Neural progenitor cell (in vitro differentiated cells): ENCODE measurements around the gene PTGR2. TPM values are rescaled to one million over a fixed set of nuclear protein-coding genes. Genes with fewer than 3 reads are reported as not detected.

Experiments used
- DNase-seq: peaks from one replicate; pipeline ENCODE4 v3.0.0-alpha.2; 2016; ENCODE audit warnings: low spot score
- H2AFZ ChIP-seq: fragments of 200-600 bp; sonication (generic); replicated peaks from 2 replicates; pipeline ENCODE4 v1.6.1; 2016; ENCODE audit warnings: antibody characterized with exemption
- H3F3A ChIP-seq: fragments of 200-600 bp; sonication (generic); 2 replicates; pipeline ENCODE4 v1.6.1; 2016; ENCODE audit warnings: antibody characterized with exemption, low read depth
- H3K27ac ChIP-seq: fragments of 200-600 bp; sonication (generic); 2 replicates; pipeline ENCODE4 v1.5.1; 2016; ENCODE audit warnings: mild to moderate bottlenecking
- H3K27me3 ChIP-seq: fragments of 200-600 bp; sonication (generic); 2 replicates; pipeline ENCODE4 v1.6.1; 2016; ENCODE audit warnings: mild to moderate bottlenecking, moderate library complexity
- H3K36me3 ChIP-seq: fragments of 200-600 bp; sonication (generic); 2 replicates; pipeline ENCODE4 v1.5.1; 2016
- H3K4me1 ChIP-seq: fragments of 200-600 bp; sonication (generic); 2 replicates; pipeline ENCODE4 v1.6.1; 2016; ENCODE audit warnings: mixed run types
- H3K4me2 ChIP-seq: fragments of 200-600 bp; sonication (generic); 2 replicates; pipeline ENCODE4 v1.6.1; 2016
- H3K4me3 ChIP-seq: fragments of 200-600 bp; sonication (generic); 2 replicates; pipeline ENCODE4 v1.5.1; 2016
- H3K79me2 ChIP-seq: fragments of 200-600 bp; sonication (generic); 2 replicates; pipeline ENCODE4 v1.6.1; 2016; ENCODE audit warnings: low read depth
- H3K9ac ChIP-seq: fragments of 200-600 bp; sonication (generic); 2 replicates; pipeline ENCODE4 v1.6.1; 2016
- H3K9me3 ChIP-seq: fragments of 200-600 bp; sonication (generic); 2 replicates; pipeline ENCODE4 v1.5.1; 2016; ENCODE audit warnings: low read depth
- H4K20me1 ChIP-seq: fragments of 200-600 bp; sonication (generic); 2 replicates; pipeline ENCODE4 v1.6.1; 2016; ENCODE audit warnings: low read depth
- H3K27ac Mint-ChIP-seq: 3 replicates; pipeline ENCODE4 v1.8.0; 2021; ENCODE audit warnings: mixed read lengths
- H3K27me3 Mint-ChIP-seq: 2 replicates; pipeline ENCODE4 v1.8.0; 2022; ENCODE audit warnings: low read depth, mild to moderate bottlenecking, inconsistent platforms, moderate library complexity, mixed read lengths; ENCODE audit not compliant: insufficient read depth
- H3K36me3 Mint-ChIP-seq: 3 replicates; pipeline ENCODE4 v1.8.0; 2021; ENCODE audit warnings: mixed read lengths
- H3K4me1 Mint-ChIP-seq: 3 replicates; pipeline ENCODE4 v1.8.0; 2021; ENCODE audit warnings: mixed read lengths
- H3K4me3 Mint-ChIP-seq: 3 replicates; pipeline ENCODE4 v1.8.0; 2021; ENCODE audit warnings: mild to moderate bottlenecking, moderate library complexity, mixed read lengths
- H3K9me3 Mint-ChIP-seq: 3 replicates; pipeline ENCODE4 v1.8.0; 2020; ENCODE audit warnings: mixed read lengths
- CTCF ChIP-seq: fragments of 200-600 bp; sonication (generic); IDR thresholded peaks from 2 replicates; pipeline ENCODE4 v1.5.1; 2017; ENCODE audit warnings: antibody characterized with exemption, mild to moderate bottlenecking
- EZH2 ChIP-seq: fragments of 200-600 bp; sonication (generic); IDR thresholded peaks from 2 replicates; pipeline ENCODE4 v1.6.1; 2017; ENCODE audit warnings: antibody characterized with exemption, mild to moderate bottlenecking, moderate library complexity
- EZH2phosphoT487 ChIP-seq: fragments of 200-600 bp; sonication (generic); IDR thresholded peaks from 2 replicates; pipeline ENCODE4 v1.6.1; 2017; ENCODE audit warnings: antibody characterized with exemption
- total RNA-seq: library from RNA; depleted of rRNA; stranded (reverse); fragments of >200 nt; gene quantifications from 2 replicates; pipeline ENCODE4 v1.2.3, GENCODE V29; 2015; ENCODE audit warnings: low replicate concordance

PTGR2 gene
- total RNA-seq, 1 donor from 2014 or later = 87.2 TPM

GRCh38 chr14:73846947-73847346, 4.7 kb upstream of the PTGR2 start:
- Histone ChIP-seq H3F3A (peaks cover 13% of the 10 kb centered on the region), H3K9me3 (no peaks in the 10 kb centered on the region), H3K79me2 (peaks cover under 1% of the 10 kb centered on the region), H3K36me3 (no peaks in the 10 kb centered on the region), H2AFZ (no peak overlapping the region), H4K20me1 (no peaks in the 10 kb centered on the region), H3K27me3 (no peaks in the 10 kb centered on the region), H3K4me2 (no peak overlapping the region), H3K9ac (no peak overlapping the region), H3K4me1 (peaks cover 6% of the 10 kb centered on the region), H3K27ac (no peak overlapping the region), H3K4me3 (no peak overlapping the region)
- Mint-ChIP-seq H3K27me3 (no peaks in the 10 kb centered on the region), H3K36me3 (no peaks in the 10 kb centered on the region), H3K27ac (no peak overlapping the region), H3K4me3 (no peak overlapping the region), H3K9me3 (peaks cover 2% of the 10 kb centered on the region), H3K4me1 (peaks cover 13% of the 10 kb centered on the region)
- TF ChIP-seq EZH2 (no peak), CTCF (no peak), EZH2phosphoT487 (no peak)
- DNase-seq = no peak

GRCh38 chr14:73851000-73851399, 631 bp upstream of the PTGR2 start:
- Histone ChIP-seq H3K79me2 (peaks cover 16% of the 10 kb centered on the region), H3K27me3 (no peaks in the 10 kb centered on the region), H3K9me3 (no peaks in the 10 kb centered on the region), H3K27ac (peak overlapping the region; percentile 5), H3K4me1 (peaks cover 6% of the 10 kb centered on the region), H3F3A (peaks cover 17% of the 10 kb centered on the region), H3K36me3 (no peaks in the 10 kb centered on the region), H3K4me2 (peak overlapping the region; percentile 78), H3K4me3 (peak overlapping the region; percentile 70), H2AFZ (peak overlapping the region; percentile 80), H4K20me1 (no peaks in the 10 kb centered on the region), H3K9ac (no peak overlapping the region)
- DNase-seq = peak; percentile 55
- peak overlapping the region; percentile 74 for H3K27ac Mint-ChIP-seq
- H3K9me3 Mint-ChIP-seq = no peaks in the 10 kb centered on the region
- peak overlapping the region; percentile 97 for H3K4me3 Mint-ChIP-seq
- H3K4me1 Mint-ChIP-seq = peaks cover 23% of the 10 kb centered on the region
- no peaks in the 10 kb centered on the region for H3K27me3 Mint-ChIP-seq
- TF ChIP-seq EZH2phosphoT487 (no peak), EZH2 (no peak), CTCF (no peak)
- peaks cover 3% of the 10 kb centered on the region for H3K36me3 Mint-ChIP-seq

GRCh38 chr14:73859145-73859544, 7.5 kb downstream of the PTGR2 start:
- Histone ChIP-seq H3K4me2 (no peak overlapping the region), H3K4me3 (no peak overlapping the region), H3K9ac (no peak overlapping the region), H3K4me1 (no peaks in the 10 kb centered on the region), H2AFZ (no peak overlapping the region), H3K36me3 (peaks cover 9% of the 10 kb centered on the region), H3K9me3 (no peaks in the 10 kb centered on the region), H3K79me2 (no peaks in the 10 kb centered on the region), H3F3A (no peaks in the 10 kb centered on the region), H4K20me1 (no peaks in the 10 kb centered on the region), H3K27ac (no peak overlapping the region), H3K27me3 (no peaks in the 10 kb centered on the region)
- Mint-ChIP-seq H3K27ac (no peak overlapping the region), H3K36me3 (peaks cover 4% of the 10 kb centered on the region), H3K4me3 (no peak overlapping the region), H3K27me3 (peaks cover 3% of the 10 kb centered on the region), H3K4me1 (no peaks in the 10 kb centered on the region), H3K9me3 (no peaks in the 10 kb centered on the region)
- TF ChIP-seq EZH2 (no peak), EZH2phosphoT487 (no peak), CTCF (no peak)
- DNase-seq = no peak
